SK-N-SH (cell line): ENCODE results near the gene PRMT7. TPM values are rescaled to one million over a fixed set of nuclear protein-coding genes. Genes with fewer than 3 reads are reported as not detected.

ENCODE experiments used
- CTCF ChIA-PET: fragments of 300-600, 350-600 bp; formaldehyde crosslinking; extraction: SDS; loops from one replicate; lab custom pipeline; 2021; lab: Yijun Ruan, JAX
- POLR2A ChIA-PET: fragments of 350-600 bp; sonication (Branson Sonifier 250); formaldehyde crosslinking; extraction: SDS; loops from one replicate; lab custom pipeline; 2020; ENCODE audit warnings: antibody characterized with exemption, inconsistent platforms; lab: Yijun Ruan, JAX
- DNase-seq: peaks from one replicate; pipeline ENCODE4 v3.0.0; 2012
- H2AFZ ChIP-seq: fragments of 200-600 bp; sonication (generic); 2 replicates; pipeline ENCODE4 v1.8.1; 2016; ENCODE audit warnings: antibody characterized with exemption, mild to moderate bottlenecking, low read depth
- H3F3A ChIP-seq: fragments of 200-600 bp; sonication (generic); replicated peaks from 2 replicates; pipeline ENCODE3; 2016; ENCODE audit warnings: antibody characterized with exemption, mild to moderate bottlenecking; ENCODE audit not compliant: insufficient read depth
- H3K27ac ChIP-seq, 2 experiments: fragments of 200-500 bp in 1 of 2; fragments of 200-600 bp in 1 of 2; sonication (Bioruptor generic) in 1 of 2; sonication (generic), shearing (Covaris generic) in 1 of 2; 2 replicates each; pipeline versions ENCODE4 v1.5.1 to v1.6.1; 2014 to 2016; ENCODE audit warnings: low read depth in 2 of 2, inconsistent platforms in 1 of 2, low read length in 1 of 2, mild to moderate bottlenecking in 1 of 2, mixed read lengths in 1 of 2
- H3K27me3 ChIP-seq: fragments of 200-600 bp; sonication (generic), shearing (Covaris generic); 2 replicates; pipeline ENCODE4 v1.6.1; 2016; ENCODE audit warnings: mixed run types; ENCODE audit not compliant: insufficient read depth
- H3K36me3 ChIP-seq, 2 experiments: fragments of 200-500 bp in 1 of 2; fragments of 200-600 bp in 1 of 2; sonication (Bioruptor generic) in 1 of 2; sonication (generic) in 1 of 2; replicated peaks in 1 of 2; 2 replicates each; pipeline versions ENCODE3 to v1.5.1; 2014 to 2016; ENCODE audit warnings: low read length in 1 of 2, mild to moderate bottlenecking in 1 of 2; ENCODE audit not compliant: insufficient read depth in 2 of 2, control insufficient read depth in 1 of 2
- H3K4me1 ChIP-seq, 2 experiments: fragments of 200-500 bp in 1 of 2; fragments of 200-600 bp in 1 of 2; sonication (Bioruptor generic) in 1 of 2; sonication (generic), shearing (Covaris generic) in 1 of 2; 2 replicates each; pipeline versions ENCODE4 v1.5.1 to v1.6.1; 2014 to 2016; ENCODE audit warnings: low read depth in 1 of 2, low read length in 1 of 2, mixed run types in 1 of 2; ENCODE audit not compliant: insufficient read depth in 2 of 2, control insufficient read depth in 1 of 2
- H3K4me2 ChIP-seq: fragments of 200-600 bp; sonication (generic), shearing (Covaris generic); 2 replicates; pipeline ENCODE4 v1.6.1; 2017; ENCODE audit warnings: mixed run types
- H3K4me3 ChIP-seq, 2 experiments: fragments of 200-500 bp in 1 of 2; fragments of 200-600 bp in 1 of 2; sonication (Bioruptor generic) in 1 of 2; sonication (generic), shearing (Covaris generic) in 1 of 2; 2 replicates each; pipeline versions ENCODE4 v1.5.1 to v1.8.1; 2014 to 2016; ENCODE audit warnings: low read depth in 2 of 2, inconsistent platforms in 1 of 2, low read length in 1 of 2, mild to moderate bottlenecking in 1 of 2, mixed read lengths in 1 of 2, moderate library complexity in 1 of 2
- H3K79me2 ChIP-seq: fragments of 200-600 bp; sonication (generic); 2 replicates; pipeline ENCODE4 v1.8.1; 2017; ENCODE audit warnings: mild to moderate bottlenecking; ENCODE audit not compliant: insufficient read depth
- H3K9ac ChIP-seq: fragments of 200-600 bp; sonication (generic); 2 replicates; pipeline ENCODE4 v1.6.1; 2017; ENCODE audit warnings: mixed run types
- H3K9me2 ChIP-seq: fragments of 200-600 bp; sonication (generic); 2 replicates; pipeline ENCODE4 v1.6.1; 2017; ENCODE audit warnings: mixed run types
- H3K9me3 ChIP-seq: fragments of 200-600 bp; sonication (generic); 2 replicates; pipeline ENCODE4 v1.6.1; 2017; ENCODE audit warnings: mixed run types, mild to moderate bottlenecking, moderate library complexity
- H4K20me1 ChIP-seq: fragments of 200-600 bp; sonication (generic); 2 replicates; pipeline ENCODE4 v1.6.1; 2017; ENCODE audit warnings: mild to moderate bottlenecking, mixed run types; ENCODE audit not compliant: insufficient read depth
- FOXM1 ChIP-seq: IDR thresholded peaks from 2 replicates; pipeline ENCODE4 v1.4.0; 2012; ENCODE audit warnings: low read depth, mild to moderate bottlenecking
- GABPA ChIP-seq: IDR thresholded peaks from 2 replicates; pipeline ENCODE4 v1.4.0; 2012; ENCODE audit warnings: low read depth, mild to moderate bottlenecking
- IRF3 ChIP-seq: fragments of 150-350 bp; IDR thresholded peaks from 2 replicates; pipeline ENCODE4 v1.6.1; 2016; ENCODE audit warnings: mild to moderate bottlenecking, low read depth, low read length
- JUND ChIP-seq: IDR thresholded peaks from 2 replicates; pipeline ENCODE4 v1.4.0; 2012
- MAX ChIP-seq: IDR thresholded peaks from 2 replicates; pipeline ENCODE4 v1.4.0; 2012; ENCODE audit warnings: low read depth
- MEF2A ChIP-seq: IDR thresholded peaks from 2 replicates; pipeline ENCODE4 v1.4.0; 2012; ENCODE audit warnings: low read depth, borderline replicate concordance
- MXI1 ChIP-seq: IDR thresholded peaks from 2 replicates; pipeline ENCODE4 v1.6.1; 2012; ENCODE audit warnings: mild to moderate bottlenecking, low read depth, low read length, improper control_type of control experiment
- NFIC ChIP-seq: IDR thresholded peaks from 2 replicates; pipeline ENCODE4 v1.4.0; 2012; ENCODE audit warnings: borderline replicate concordance
- RAD21 ChIP-seq: IDR thresholded peaks from 2 replicates; pipeline ENCODE4 v1.6.1; 2012; ENCODE audit warnings: mild to moderate bottlenecking, low read length
- RCOR1 ChIP-seq: fragments of 150-350 bp; IDR thresholded peaks from 2 replicates; pipeline ENCODE4 v1.6.1; 2017; ENCODE audit warnings: antibody characterized with exemption, low read length
- REST ChIP-seq: IDR thresholded peaks from 2 replicates; pipeline ENCODE4 v1.6.1; 2012; ENCODE audit warnings: mild to moderate bottlenecking, low read depth, low read length, moderate library complexity
- RFX5 ChIP-seq: IDR thresholded peaks from 2 replicates; pipeline ENCODE4 v1.6.1; 2012; ENCODE audit warnings: mild to moderate bottlenecking, improper control_type of control experiment, low read length
- RXRA ChIP-seq: IDR thresholded peaks from 2 replicates; pipeline ENCODE4 v1.4.0; 2012; ENCODE audit warnings: low read depth, mild to moderate bottlenecking, borderline replicate concordance
- TCF12 ChIP-seq: IDR thresholded peaks from 2 replicates; pipeline ENCODE4 v1.4.0; 2012
- TEAD4 ChIP-seq: IDR thresholded peaks from 2 replicates; pipeline ENCODE4 v1.4.0; 2012; ENCODE audit warnings: mild to moderate bottlenecking, borderline replicate concordance; ENCODE audit not compliant: insufficient read depth
- ZBTB33 ChIP-seq: IDR thresholded peaks from 2 replicates; pipeline ENCODE4 v1.4.0; 2012; ENCODE audit warnings: low read depth, borderline replicate concordance
- WGBS: methylation state at CpG from one replicate; pipeline ENCODE4 v1.1.6; 2017; ENCODE audit warnings: low lambda C conversion rate; 5-methylcytosine and 5-hydroxymethylcytosine counted together
- polyA plus RNA-seq, 3 experiments: library from polyadenylated mRNA; depleted of rRNA; stranded (reverse); fragments of >200 nt; gene quantifications; 2 replicates each; pipeline ENCODE4 v1.2.3, GENCODE V29; 2012
- TF ChIP-seq, protein P1 (sequence below): fragments of 200-600 bp; sonication (generic); IDR thresholded peaks from 2 replicates; pipeline ENCODE4 v1.6.1; 2017; ENCODE audit warnings: antibody characterized with exemption, mild to moderate bottlenecking, moderate library complexity
- TF ChIP-seq, protein P2 (sequence below): fragments of 150-350 bp; IDR thresholded peaks from 2 replicates; pipeline ENCODE4 v1.6.1; 2017; ENCODE audit warnings: antibody characterized with exemption, low read length, low read depth, borderline replicate concordance

The PRMT7 gene
- polyA plus RNA-seq, 1 of the 3 experiments (the other 2 are of a cell fraction) = 46.0 TPM

GRCh38 chr16:68372381-68372720 lies 61.5 kb downstream of the PRMT7 start:
- no peak overlapping the region for H3K27ac ChIP-seq
- no peaks in the 10 kb centered on the region for H3K9me2 ChIP-seq
- no peaks in the 10 kb centered on the region for H3K36me3 ChIP-seq
- ChIA-PET CTCF (interaction anchor here (0.8 to 3.0 kb wide), 5 partner anchors 9 to 148 kb away, joined by 4 to 9 read pairs (median 6); no protein-coding TSS in a partner anchor), POLR2A (interaction anchor here (0.6 to 0.8 kb wide), 2 partner anchors 9 to 89 kb away, joined by 3 to 5 read pairs; no protein-coding TSS in a partner anchor)
- H3K4me3 ChIP-seq = no peak overlapping the region
- H3K9me3 ChIP-seq = no peaks in the 10 kb centered on the region
- H3K79me2 ChIP-seq = no peaks in the 10 kb centered on the region
- H3K27me3 ChIP-seq = no peaks in the 10 kb centered on the region
- no peaks in the 10 kb centered on the region for H4K20me1 ChIP-seq
- H2AFZ ChIP-seq = no peak overlapping the region
- 95% methylated on average over 3 of the region's 3 CpGs for WGBS
- no peaks in the 10 kb centered on the region for H3F3A ChIP-seq
- no peak overlapping the region for H3K9ac ChIP-seq
- TF ChIP-seq TEAD4 = no peak
- TF ChIP-seq RXRA = no peak
- TF ChIP-seq GABPA = no peak
- no peak for TF ChIP-seq NFIC
- TF ChIP-seq RFX5 = no peak
- no peak for TF ChIP-seq RAD21
- no peak for TF ChIP-seq MEF2A
- no peak for TF ChIP-seq RCOR1
- TF ChIP-seq REST = no peak
- TF ChIP-seq MAX = no peak
- no peak for TF ChIP-seq FOXM1
- TF ChIP-seq, protein P1, sequence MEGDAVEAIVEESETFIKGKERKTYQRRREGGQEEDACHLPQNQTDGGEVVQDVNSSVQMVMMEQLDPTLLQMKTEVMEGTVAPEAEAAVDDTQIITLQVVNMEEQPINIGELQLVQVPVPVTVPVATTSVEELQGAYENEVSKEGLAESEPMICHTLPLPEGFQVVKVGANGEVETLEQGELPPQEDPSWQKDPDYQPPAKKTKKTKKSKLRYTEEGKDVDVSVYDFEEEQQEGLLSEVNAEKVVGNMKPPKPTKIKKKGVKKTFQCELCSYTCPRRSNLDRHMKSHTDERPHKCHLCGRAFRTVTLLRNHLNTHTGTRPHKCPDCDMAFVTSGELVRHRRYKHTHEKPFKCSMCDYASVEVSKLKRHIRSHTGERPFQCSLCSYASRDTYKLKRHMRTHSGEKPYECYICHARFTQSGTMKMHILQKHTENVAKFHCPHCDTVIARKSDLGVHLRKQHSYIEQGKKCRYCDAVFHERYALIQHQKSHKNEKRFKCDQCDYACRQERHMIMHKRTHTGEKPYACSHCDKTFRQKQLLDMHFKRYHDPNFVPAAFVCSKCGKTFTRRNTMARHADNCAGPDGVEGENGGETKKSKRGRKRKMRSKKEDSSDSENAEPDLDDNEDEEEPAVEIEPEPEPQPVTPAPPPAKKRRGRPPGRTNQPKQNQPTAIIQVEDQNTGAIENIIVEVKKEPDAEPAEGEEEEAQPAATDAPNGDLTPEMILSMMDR = no peak
- no peak for TF ChIP-seq IRF3
- TF ChIP-seq ZBTB33 = no peak
- no peak for TF ChIP-seq TCF12
- TF ChIP-seq, protein P2, sequence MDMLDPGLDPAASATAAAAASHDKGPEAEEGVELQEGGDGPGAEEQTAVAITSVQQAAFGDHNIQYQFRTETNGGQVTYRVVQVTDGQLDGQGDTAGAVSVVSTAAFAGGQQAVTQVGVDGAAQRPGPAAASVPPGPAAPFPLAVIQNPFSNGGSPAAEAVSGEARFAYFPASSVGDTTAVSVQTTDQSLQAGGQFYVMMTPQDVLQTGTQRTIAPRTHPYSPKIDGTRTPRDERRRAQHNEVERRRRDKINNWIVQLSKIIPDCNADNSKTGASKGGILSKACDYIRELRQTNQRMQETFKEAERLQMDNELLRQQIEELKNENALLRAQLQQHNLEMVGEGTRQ = no peak
- no peak for TF ChIP-seq MXI1
- no peak for TF ChIP-seq JUND
- no peak for DNase-seq
- no peak overlapping the region for H3K4me2 ChIP-seq
- peaks cover 0 to 24% of the 10 kb centered on the region in 2 experiments; a peak in 1 of 4 replicates for H3K4me1 ChIP-seq
